GM18868 (cell line): ENCODE results near the gene ESR1.

Source experiments
- ATAC-seq: cut with Tn5 transposase; IDR thresholded peaks from one replicate; pipeline ENCODE4 v1.9.1; 2021; ENCODE audit warnings: mild to moderate bottlenecking, moderate library complexity; ENCODE audit not compliant: unreplicated experiment

The ESR1 gene

GRCh38 chr6:151807513-151808370 lies at the start of gene ESR1:
ESR1 (plus strand) TSS chr6:151807682; CDS start chr6:151807913, 231 bp downstream.
- ATAC-seq = peak; percentile 70

GRCh38 chr6:151760486-151760885 lies 47.0 kb upstream of the ESR1 start:
- ATAC-seq = no peak

- ATAC-seq = no peak
Observed at GRCh38 chr6:151761851-151762250, 45.6 kb upstream of the ESR1 start.

GRCh38 chr6:151762817-151763216 lies 44.7 kb upstream of the ESR1 start:
- no peak for ATAC-seq

- ATAC-seq = no peak
Observed at GRCh38 chr6:151763303-151763702, 44.2 kb upstream of the ESR1 start.

GRCh38 chr6:151763938-151764680 lies 43.4 kb upstream of the ESR1 start:
- peak; percentile 87 for ATAC-seq

- ATAC-seq = peak; percentile 65
Observed at GRCh38 chr6:151765444-151765886, 42.0 kb upstream of the ESR1 start.

GRCh38 chr6:151772446-151772845 lies 35.0 kb upstream of the ESR1 start:
- no peak for ATAC-seq

GRCh38 chr6:151773382-151773781 lies 34.1 kb upstream of the ESR1 start:
- no peak for ATAC-seq

- no peak for ATAC-seq
Observed at GRCh38 chr6:151782560-151782959, 24.9 kb upstream of the ESR1 start.

GRCh38 chr6:151783692-151784091 lies 23.8 kb upstream of the ESR1 start:
- ATAC-seq = no peak

- ATAC-seq = no peak
Observed at GRCh38 chr6:151784441-151785214, 22.9 kb upstream of the ESR1 start.

GRCh38 chr6:151796842-151797530 lies 10.5 kb upstream of the ESR1 start:
- no peak for ATAC-seq

- no peak for ATAC-seq
Observed at GRCh38 chr6:151803743-151804142, 3.7 kb upstream of the ESR1 start.

- no peak for ATAC-seq
Observed at GRCh38 chr6:151804585-151805285, 2.7 kb upstream of the ESR1 start.

- no peak for ATAC-seq
Observed at GRCh38 chr6:151805286-151805840, 2.1 kb upstream of the ESR1 start.

- ATAC-seq = no peak
Observed at GRCh38 chr6:151806757-151807512, 547 bp upstream of the ESR1 start.

GRCh38 chr6:151808371-151809241 lies 1.1 kb downstream of the ESR1 start:
- peak; percentile 17 for ATAC-seq
